ENCODE data around the gene PSD4. TPM values are rescaled to one million over a fixed set of nuclear protein-coding genes. Genes with fewer than 3 reads are reported as not detected.
A peak's percentile ranks its signal among the peaks of the same experiment; 100 is the strongest.

The PSD4 gene
- total RNA-seq (2021) (0.60 and 1.8 TPM in 2 replicates), Bru-seq, nascent RNA (percentile 21 among the genes with signal in this experiment), BruChase-seq, experiment 1, labeled RNA remaining after a 2-hour chase (percentile 20 among the genes with signal in this experiment), BruChase-seq, experiment 2, labeled RNA remaining after a 6-hour chase (percentile 23 among the genes with signal in this experiment)
- long read RNA-seq, partial matches to known transcripts = 0 of 1 reads
- long read RNA-seq, other reads (novel, unspliced or antisense) = 1 of 1 reads

DNA sequence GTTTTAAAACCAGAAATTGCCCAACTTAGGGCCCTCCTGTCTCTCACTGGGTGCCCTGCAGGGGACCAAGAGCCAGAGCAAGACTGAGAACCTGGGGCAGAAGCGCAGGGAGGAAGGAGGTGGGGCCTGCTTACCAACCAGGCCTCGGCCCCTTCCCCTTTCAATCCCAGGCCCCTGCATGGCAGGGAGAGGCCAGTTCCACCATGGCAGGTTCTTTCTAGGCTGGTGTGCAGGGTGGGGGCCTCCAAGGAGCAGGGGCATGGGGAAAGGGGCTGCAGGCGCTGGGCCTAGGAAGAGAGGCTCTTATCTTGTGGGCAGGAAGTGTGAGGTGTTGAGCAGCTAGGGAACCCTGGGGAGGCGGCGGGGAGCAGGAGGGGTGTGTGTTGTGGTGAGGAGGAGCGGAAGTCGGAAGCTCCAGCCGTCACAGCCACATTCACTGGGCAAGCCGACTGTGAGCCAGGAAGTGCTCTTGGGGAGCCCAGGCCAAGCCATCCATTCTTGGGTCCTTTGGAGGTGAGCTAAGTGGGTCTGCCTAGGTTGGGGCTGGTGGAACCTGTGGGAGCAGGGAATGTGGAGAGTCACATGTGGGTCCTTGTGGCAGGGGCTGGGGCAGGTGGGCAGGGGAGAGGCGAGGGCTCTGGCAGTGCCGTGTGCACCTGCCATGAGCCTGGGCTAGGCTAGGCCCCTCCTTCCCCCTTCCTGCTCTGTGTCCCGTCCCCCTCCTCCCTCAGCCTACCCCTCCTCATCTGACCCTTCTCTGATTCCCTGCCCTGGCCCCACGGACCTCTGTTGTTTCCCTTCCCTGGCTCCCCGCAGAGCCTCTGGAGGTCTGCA is at the start of gene PSD4:
PSD4 (plus strand) TSS at position 430 of the 834 bp plus-strand sequence. CDS start 8,486 bp downstream, outside the sequence.
- Histone ChIP-seq H3K27ac (ENCODE audit: low read depth, low read length, poor library complexity, severe bottlenecking) (no peak within 1 kb of the TSS), H3K27me3 (replicated peaks; ENCODE audit: insufficient read depth, low read depth, low read length, poor library complexity) (no peaks in the 10 kb centered on the region), H3K4me3 (ENCODE audit: low read depth, low read length, poor library complexity, severe bottlenecking) (no peak within 1 kb of the TSS), H3K4me1 (ENCODE audit: insufficient read depth, low read length, poor library complexity, severe bottlenecking) (no peaks in the 10 kb centered on the region), H3K36me3 (ENCODE audit: insufficient read depth, low read length, poor library complexity, severe bottlenecking) (no peaks in the 10 kb centered on the region), H3K9me3 (ENCODE audit: low read depth, low read length, poor library complexity, severe bottlenecking) (no peaks in the 10 kb centered on the region)
- ChIA-PET POLR2A (ENCODE audit: low non-redundant PET) (interaction anchor here (0.6 kb wide), 1 partner anchor 126 kb away, joined by 4 read pairs; no protein-coding TSS in a partner anchor), CTCF (no interaction called here)
- no peak for DNase-seq (ENCODE audit: low spot score)
- intact Hi-C loops (cut with micrococcal nuclease; ENCODE audit: unreplicated experiment) = no loop called here
- TF ChIP-seq EZH2 (IDR thresholded peaks at IDR 0.05; ENCODE audit: borderline replicate concordance, low read depth, low read length, poor library complexity, severe bottlenecking) (no peak), CTCF (conservative IDR thresholded peaks at IDR 0.05; ENCODE audit: low read depth, low read length) (no peak)
- BruUV-seq (replicated peaks) = no TSS peak

DNA sequence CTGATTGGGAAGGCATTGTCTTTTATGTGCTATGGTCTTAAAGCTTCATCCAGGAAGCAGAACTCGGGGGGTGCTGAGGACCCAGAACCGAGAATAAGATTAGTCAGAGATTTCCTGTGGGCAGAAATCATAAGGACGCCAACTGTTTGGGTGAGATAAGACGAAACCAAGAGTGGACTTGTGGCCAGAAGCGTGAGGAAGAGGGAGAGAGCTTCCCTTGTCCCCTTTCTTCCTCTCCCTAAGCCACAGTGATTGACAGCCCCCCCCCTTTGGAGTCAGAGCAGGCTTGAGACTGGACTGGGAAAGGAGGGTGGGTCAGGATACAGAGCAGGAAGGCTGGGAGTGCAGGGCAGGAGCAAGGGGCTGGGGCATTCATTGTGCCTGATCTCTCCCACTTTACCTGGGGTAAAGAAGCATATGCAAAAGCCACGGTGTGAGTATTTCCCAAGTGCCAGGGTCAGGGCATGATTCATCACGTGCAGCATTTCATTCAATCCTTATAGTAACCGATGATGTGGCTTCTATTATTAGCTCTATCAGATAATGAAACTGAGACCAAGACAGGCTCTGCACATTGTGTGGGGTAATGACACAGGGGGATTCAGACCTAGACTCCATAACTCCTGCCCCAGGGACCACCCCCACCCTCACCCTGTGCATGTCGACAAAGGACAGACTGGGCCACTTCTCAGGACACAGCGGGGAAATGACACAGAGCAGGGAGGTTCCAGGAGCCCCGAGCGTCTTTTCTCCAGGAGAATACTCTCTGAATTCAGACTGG is 49.4 kb upstream of the PSD4 start:
- intact Hi-C loops (cut with micrococcal nuclease; ENCODE audit: unreplicated experiment) = no loop called here
- Histone ChIP-seq H3K9me3 (ENCODE audit: low read depth, low read length, poor library complexity, severe bottlenecking) (no peaks in the 10 kb centered on the region), H3K4me3 (ENCODE audit: low read depth, low read length, poor library complexity, severe bottlenecking) (no peak overlapping the region), H3K4me1 (ENCODE audit: insufficient read depth, low read length, poor library complexity, severe bottlenecking) (no peaks in the 10 kb centered on the region), H3K36me3 (ENCODE audit: insufficient read depth, low read length, poor library complexity, severe bottlenecking) (no peaks in the 10 kb centered on the region), H3K27me3 (replicated peaks; ENCODE audit: insufficient read depth, low read depth, low read length, poor library complexity) (peaks cover 15% of the 10 kb centered on the region), H3K27ac (ENCODE audit: low read depth, low read length, poor library complexity, severe bottlenecking) (no peak overlapping the region)
- ChIA-PET POLR2A (ENCODE audit: low non-redundant PET) (no interaction called here), CTCF (no interaction called here)
- TF ChIP-seq CTCF (conservative IDR thresholded peaks at IDR 0.05; ENCODE audit: low read depth, low read length) (no peak), EZH2 (IDR thresholded peaks at IDR 0.05; ENCODE audit: borderline replicate concordance, low read depth, low read length, poor library complexity, severe bottlenecking) (no peak)
- BruUV-seq (replicated peaks) = no TSS peak
- no peak for DNase-seq (ENCODE audit: low spot score)

DNA sequence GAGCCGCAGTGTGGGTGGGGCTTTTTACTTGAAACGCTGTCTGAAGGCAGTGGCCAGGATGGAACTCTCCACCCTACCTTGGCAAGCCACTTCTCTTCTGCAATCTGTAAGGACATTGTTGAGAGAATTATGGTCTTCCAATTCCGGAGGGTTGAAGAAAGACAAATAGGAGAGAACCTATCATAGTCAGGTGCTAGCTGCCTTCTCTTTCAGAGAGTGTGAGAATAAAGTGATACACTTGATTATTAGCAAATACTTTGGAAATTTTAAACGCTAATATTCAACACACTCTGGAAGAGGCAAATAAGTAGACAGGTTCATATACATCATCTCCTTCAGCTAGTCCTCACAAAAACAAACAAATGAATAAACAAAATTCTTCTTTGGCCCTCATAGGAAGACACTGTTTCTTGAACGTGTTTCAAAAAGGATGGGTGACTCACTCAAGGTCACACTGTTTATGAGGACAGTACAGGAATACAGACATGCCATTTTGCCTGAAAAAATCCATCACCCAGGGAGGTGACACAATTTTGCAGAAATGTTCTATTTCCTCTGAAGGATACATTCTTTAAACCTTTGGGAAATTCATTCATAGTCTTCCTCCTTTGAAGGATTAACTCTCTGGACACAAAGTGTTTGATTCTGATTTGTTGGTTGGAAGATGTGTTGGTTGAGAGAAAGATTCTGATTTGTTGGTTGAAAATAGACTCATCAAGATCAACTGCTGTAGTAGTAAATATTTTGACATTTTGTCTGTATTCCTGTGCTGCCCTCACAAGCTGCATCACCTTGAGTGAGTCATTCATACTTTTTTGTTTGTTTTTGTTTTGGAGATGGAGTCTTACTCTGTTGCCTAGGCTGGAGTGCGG is 48.6 kb upstream of the PSD4 start:
- TF ChIP-seq EZH2 (IDR thresholded peaks at IDR 0.05; ENCODE audit: borderline replicate concordance, low read depth, low read length, poor library complexity, severe bottlenecking) (no peak), CTCF (conservative IDR thresholded peaks at IDR 0.05; ENCODE audit: low read depth, low read length) (no peak)
- Histone ChIP-seq H3K27ac (ENCODE audit: low read depth, low read length, poor library complexity, severe bottlenecking) (no peak overlapping the region), H3K36me3 (ENCODE audit: insufficient read depth, low read length, poor library complexity, severe bottlenecking) (no peaks in the 10 kb centered on the region), H3K4me1 (ENCODE audit: insufficient read depth, low read length, poor library complexity, severe bottlenecking) (no peaks in the 10 kb centered on the region), H3K4me3 (ENCODE audit: low read depth, low read length, poor library complexity, severe bottlenecking) (no peak overlapping the region), H3K9me3 (ENCODE audit: low read depth, low read length, poor library complexity, severe bottlenecking) (no peaks in the 10 kb centered on the region), H3K27me3 (replicated peaks; ENCODE audit: insufficient read depth, low read depth, low read length, poor library complexity) (peaks cover 15% of the 10 kb centered on the region)
- no peak for DNase-seq (ENCODE audit: low spot score)
- no TSS peak for BruUV-seq (replicated peaks)
- POLR2A ChIA-PET (ENCODE audit: low non-redundant PET) = no interaction called here
- CTCF ChIA-PET = no interaction called here
- intact Hi-C loops (cut with micrococcal nuclease; ENCODE audit: unreplicated experiment) = no loop called here
